ENCODE data around the gene TMEM63B.
"Not testable (repeated sequence)": the region's sequence is repeated elsewhere in the genome, so short reads cannot be mapped to it uniquely, and the experiment has no call there.

The TMEM63B gene

GRCh38 chr6:44093750-44094402 is 33.5 kb upstream of the TMEM63B start:
- FAIRE-seq: no peak
- DNase-seq (ENCODE audit: insufficient read length, low spot score): no peak

DNA sequence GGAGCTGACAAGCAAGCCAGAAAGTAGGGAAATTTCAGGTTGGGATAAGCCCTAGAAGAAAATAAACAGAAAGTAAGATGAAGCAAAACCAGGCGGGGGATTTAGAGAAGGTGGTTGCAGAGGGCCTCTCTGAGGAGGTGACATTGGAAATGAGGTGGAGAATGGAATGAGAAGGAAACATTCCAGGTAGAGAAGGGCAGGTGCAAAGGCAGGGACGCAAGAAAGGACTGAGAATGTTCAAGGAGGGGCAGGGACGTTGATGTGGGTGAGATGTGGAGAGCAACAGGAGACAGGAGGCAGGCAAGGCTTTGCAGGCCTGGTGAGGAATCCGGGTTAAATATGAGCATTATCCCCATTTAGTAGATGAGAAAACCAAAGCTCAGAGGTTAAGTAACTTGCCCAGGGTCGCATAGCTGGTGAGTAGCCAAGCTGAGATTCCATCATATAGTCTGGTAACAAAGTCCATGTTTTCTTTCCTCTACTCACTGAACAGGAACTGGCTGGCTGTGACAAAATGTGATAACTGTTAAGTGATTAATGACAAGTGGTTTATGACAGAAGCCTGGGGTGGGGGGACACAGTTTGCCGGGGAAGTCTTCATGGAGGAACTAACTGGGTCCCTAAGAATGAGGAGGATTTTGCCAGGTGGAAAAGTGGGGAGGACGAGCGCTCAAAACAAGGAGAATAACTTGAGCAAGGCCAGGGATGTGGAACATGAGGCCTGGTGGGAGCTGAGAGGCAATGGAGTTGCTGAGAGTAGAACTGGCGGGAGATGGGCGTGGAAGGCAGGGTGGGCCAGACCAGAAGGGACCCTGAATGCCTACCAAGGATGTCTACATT is 32.7 kb upstream of the TMEM63B start:
- FAIRE-seq: no peak
- no peak for DNase-seq (ENCODE audit: insufficient read length, low spot score)

DNA sequence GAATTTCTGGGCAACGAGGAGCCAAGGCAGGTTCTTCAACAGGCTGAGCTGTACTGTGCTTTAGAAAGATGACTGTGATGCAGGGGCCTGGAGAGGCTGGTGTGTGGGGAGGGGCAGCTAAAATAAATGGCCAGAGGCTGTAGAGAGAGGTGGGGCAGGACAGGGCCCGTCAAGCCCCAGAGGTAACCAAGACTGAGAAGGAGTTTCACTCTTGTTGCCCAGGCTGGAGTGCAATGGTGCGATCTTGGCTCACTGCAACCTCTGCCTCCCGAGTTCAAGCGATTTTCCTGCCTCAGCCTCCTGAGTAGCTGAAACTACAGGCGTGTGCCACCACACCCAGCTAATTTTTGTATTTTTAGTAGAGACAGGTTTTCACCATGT is 32.1 kb upstream of the TMEM63B start:
- not testable (repeated sequence) for DNase-seq (ENCODE audit: insufficient read length, low spot score); FAIRE-seq

DNA sequence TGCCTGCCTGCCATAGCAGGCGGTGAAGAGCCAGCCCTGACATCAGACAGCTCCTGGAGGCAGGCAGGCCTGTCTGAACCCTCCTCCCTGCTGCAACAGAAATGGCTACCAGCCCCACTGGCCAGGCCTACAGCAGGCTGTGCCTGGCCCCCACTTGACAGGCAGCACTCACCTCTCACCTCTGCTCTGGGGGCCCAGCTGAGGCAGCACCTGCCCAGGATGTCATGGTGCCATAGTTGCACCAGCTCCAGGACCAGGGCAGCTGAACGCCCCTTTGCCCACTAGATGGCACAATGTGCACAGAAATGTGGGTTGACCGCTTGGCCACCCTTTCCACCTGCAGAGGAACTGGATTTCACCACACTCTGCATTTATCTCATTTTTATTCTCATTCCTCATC is 30.7 kb upstream of the TMEM63B start:
- DNase-seq (ENCODE audit: insufficient read length, low spot score) (peak; percentile 89), FAIRE-seq (peak; percentile 80)

- DNase-seq (ENCODE audit: insufficient read length, low spot score) (no peak), FAIRE-seq (no peak)
Measured at GRCh38 chr6:44097782-44098317, 29.5 kb upstream of the TMEM63B start.

DNA sequence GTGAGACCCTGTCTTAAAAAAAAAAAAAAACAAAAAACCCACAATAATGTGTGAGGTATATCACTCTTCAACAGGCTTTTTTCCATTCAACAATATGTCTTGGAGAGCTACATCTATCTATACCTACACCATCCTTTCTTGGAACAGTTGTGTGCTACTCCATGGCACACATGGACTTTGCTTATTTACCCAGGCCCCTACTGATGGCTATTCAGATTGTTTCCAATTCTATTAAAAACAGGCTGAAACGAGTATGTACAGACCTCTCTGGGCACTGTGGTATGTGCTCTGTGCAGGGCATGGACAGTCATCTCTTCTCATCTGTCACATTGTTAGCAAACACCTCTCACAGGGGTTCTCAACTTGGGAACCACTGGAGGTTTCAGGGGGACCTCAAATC is 28.2 kb upstream of the TMEM63B start:
- FAIRE-seq: no peak
- no peak for DNase-seq (ENCODE audit: insufficient read length, low spot score)

DNA sequence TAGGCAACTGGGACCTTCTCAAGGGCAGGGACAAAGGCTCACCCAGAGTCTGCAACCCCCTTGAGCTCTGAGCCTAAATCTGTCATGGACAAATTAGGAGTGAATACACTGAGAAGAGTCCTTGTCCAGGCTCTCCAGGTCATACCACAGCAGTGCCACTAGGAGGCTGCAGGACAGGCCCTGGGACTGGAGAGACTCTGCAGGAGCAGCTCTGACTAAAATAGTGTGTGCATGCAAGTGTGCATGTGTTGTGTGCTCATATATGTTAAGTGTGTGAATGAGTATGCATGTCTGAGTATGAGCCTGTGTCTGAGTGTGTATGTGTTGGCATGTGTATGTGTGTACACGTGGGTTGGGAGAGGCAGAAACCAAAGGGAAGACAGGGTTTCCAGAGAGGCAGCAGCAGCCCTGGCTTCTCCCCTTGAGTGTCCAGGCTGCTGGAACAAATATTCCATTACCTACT is 27.2 kb upstream of the TMEM63B start:
- peak; percentile 29 for DNase-seq (ENCODE audit: insufficient read length, low spot score)
- peak; percentile 16 for FAIRE-seq

DNA sequence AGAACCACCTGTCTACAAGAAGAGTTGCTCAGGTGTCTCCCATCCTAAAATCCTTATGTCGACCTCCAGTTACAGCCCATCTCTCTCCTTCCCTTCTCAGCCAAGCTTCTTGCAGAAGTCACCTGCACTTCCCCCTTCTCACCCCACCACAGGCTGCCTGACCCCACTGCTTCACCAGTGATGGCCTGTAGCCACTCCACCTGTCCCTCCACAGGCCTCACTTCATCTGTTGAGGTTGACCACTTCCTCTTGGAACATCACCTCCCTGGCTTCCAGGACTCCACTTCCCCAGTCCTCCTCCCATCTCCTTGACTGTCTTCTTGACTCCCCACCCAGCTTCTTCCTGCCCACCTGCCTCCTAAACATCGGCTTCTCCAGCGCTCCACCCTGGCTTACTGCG is 25.5 kb upstream of the TMEM63B start:
- DNase-seq (ENCODE audit: insufficient read length, low spot score) (no peak), FAIRE-seq (no peak)

- FAIRE-seq: no peak
- no peak for DNase-seq (ENCODE audit: insufficient read length, low spot score)
Measured at GRCh38 chr6:44102527-44102926, 24.8 kb upstream of the TMEM63B start.

DNA sequence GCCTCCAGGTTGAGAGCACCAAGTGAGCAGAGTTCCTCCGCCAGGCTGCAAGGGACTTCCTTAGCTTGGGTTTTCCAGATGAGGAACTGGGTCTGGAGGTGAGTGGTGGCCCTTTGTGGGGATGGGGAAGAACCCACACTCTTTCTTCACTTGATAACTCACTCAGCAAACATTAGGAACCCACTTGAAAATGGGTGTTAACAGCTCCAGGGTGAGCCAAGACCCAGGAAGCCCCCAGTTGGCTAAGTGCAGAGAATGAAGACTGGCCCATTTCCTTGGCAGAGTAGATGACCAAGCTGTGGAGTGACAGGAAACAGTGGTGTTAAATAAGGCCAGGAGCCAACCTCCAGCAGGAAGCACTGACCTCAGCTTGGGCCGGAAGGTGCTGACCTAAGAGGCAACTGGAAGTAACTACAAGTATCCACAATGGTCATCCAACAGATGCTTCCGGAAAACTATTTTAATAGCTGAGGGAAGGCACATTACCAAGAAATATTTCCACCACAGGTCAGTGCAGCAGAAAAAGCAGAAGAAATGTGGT is 22.8 kb upstream of the TMEM63B start:
- FAIRE-seq (no peak), DNase-seq (ENCODE audit: insufficient read length, low spot score) (no peak)

DNA sequence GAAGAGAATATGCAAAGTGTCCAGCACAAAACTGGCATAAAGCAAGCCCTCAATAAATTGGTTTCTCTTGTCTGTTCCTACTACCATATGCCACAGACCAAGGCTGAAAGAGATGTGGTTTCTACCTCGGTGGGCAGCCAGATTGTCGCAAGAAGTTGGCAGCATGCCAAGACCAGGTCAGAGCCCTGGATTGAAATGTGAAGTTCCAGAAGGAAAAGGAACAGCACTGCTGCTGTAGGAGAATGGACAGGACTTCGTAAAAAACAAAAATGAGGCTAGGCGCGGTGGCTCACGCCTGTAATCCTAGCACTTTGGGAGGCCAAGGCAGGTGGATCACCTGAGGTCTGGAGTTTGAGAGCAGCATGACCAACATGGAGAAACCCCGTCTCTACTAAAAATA is 22.2 kb upstream of the TMEM63B start:
- no peak for DNase-seq (ENCODE audit: insufficient read length, low spot score)
- FAIRE-seq: no peak

DNA sequence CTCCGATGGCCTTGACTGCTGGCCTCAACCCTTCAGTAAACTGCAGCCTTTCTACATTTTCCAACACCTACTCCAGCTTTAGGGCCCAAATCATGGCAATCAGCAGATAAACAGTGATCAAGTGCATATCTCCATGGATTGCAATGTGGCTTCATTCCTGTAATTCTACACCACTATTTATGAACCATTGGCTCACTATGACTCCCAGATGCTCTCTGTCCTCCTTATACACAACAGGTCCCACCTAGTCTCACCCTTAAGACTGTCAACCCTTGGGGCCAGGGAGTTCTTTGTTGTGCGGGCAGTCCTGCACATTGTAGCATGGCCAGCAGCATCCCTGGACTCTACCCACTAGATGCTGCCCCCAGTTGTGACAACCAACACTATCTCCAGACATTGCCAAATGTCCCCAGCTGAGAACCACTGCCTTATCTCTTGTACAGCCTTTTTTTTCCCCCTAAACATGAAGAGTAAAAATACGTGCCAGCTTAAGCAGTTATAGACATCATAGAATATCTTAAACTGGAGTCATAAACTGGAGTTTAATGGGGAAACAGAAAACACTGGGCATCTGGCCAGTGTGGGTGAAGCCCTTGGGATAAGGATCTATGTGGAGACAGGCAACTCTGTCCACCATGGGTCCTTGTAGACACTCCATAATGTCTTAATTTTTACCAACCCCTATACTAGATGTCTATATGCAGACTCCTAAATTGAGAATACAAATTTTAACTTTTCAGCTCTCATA is 21.2 kb upstream of the TMEM63B start:
- DNase-seq (ENCODE audit: insufficient read length, low spot score) (no peak), FAIRE-seq (no peak)

DNA sequence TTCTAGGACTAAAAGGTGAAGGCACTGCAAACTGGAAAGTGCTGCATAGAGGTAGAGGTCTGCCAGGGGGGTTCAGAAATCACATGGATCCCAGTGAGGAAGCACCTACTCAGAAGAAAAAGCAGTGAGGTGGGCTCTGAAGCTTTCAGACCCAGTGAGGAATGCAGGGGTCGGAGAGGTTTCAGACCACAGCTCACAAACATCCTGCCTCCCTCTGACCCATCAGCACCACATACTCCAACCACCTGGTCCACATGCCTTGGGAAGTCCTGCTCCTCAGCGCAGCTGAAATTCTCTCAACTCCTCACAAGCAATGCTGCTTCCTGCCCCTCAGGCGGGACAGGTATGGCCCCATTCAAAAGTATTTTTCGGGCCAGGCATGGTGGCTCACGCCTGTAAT is 20.3 kb upstream of the TMEM63B start:
- FAIRE-seq (no peak), DNase-seq (ENCODE audit: insufficient read length, low spot score) (no peak)

- FAIRE-seq (no peak), DNase-seq (ENCODE audit: insufficient read length, low spot score) (no peak)
Measured at GRCh38 chr6:44108471-44108870, 18.9 kb upstream of the TMEM63B start.

DNA sequence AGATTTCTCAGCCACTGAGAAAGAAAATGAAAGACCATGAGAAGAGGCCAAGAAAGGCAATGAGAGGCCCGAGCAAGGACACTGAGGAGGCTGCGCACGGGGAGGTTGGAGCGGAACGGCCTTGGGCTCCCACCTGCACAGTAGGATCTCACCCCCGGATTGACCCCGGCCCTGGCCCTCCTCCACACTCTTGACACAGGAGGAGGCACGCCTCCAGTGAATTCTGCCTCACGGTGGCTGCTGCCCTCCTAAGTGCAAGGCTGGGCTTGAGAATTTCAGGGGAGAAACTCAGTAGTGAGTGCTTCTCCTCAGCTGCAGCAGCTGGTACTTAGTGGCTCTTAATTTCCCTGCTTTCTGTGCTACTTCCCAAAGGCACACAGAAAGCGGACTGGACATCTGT is 18.1 kb upstream of the TMEM63B start:
- FAIRE-seq: no peak

GRCh38 chr6:44110005-44110676 is 17.2 kb upstream of the TMEM63B start:
- DNase-seq (ENCODE audit: insufficient read length, low spot score): no peak
- no peak for FAIRE-seq

More for the DNA sequence above, 18.1 kb upstream of the TMEM63B start:
- DNase-seq (ENCODE audit: insufficient read length, low spot score): no peak

GRCh38 chr6:44110966-44111365 is 16.4 kb upstream of the TMEM63B start:
- FAIRE-seq: no peak
- no peak for DNase-seq (ENCODE audit: insufficient read length, low spot score)

GRCh38 chr6:44111434-44112417 is 15.6 kb upstream of the TMEM63B start:
- FAIRE-seq: no peak
- no peak for DNase-seq (ENCODE audit: insufficient read length, low spot score)

GRCh38 chr6:44113414-44113813 is 13.9 kb upstream of the TMEM63B start:
- FAIRE-seq (no peak), DNase-seq (ENCODE audit: insufficient read length, low spot score) (no peak)

Data from HTR-8/SVneo (cell line).